Memory B cell (primary cell): Measurements from ENCODE around the gene NUP210L.
"Not testable (repeated sequence)": the region's sequence is repeated elsewhere in the genome, so short reads cannot be mapped to it uniquely, and the experiment has no call there.

ENCODE experiments used
- ATAC-seq: fragments of 150-1000 bp; cut with Tn5 transposase; 2 replicates; pipeline ENCODE4 v1.10.0; 2021; ENCODE audit warnings: low read depth, mild to moderate bottlenecking, moderate library complexity
- DNase-seq, 2 donors: peaks; one replicate each; pipeline ENCODE4 v3.0.0; 2022; ENCODE audit warnings: low spot score in 2 of 2
- H3K27ac Mint-ChIP-seq: one replicate; pipeline ENCODE4 v1.8.0; 2022; ENCODE audit warnings: mild to moderate bottlenecking, moderate library complexity, mixed read lengths
- H3K27me3 Mint-ChIP-seq: one replicate; pipeline ENCODE4 v1.8.0; 2022; ENCODE audit warnings: mixed read lengths
- H3K36me3 Mint-ChIP-seq: one replicate; pipeline ENCODE4 v1.8.0; 2022; ENCODE audit warnings: mild to moderate bottlenecking, mixed read lengths
- H3K4me1 Mint-ChIP-seq: one replicate; pipeline ENCODE4 v1.8.0; 2022; ENCODE audit warnings: mixed read lengths
- H3K4me3 Mint-ChIP-seq: one replicate; pipeline ENCODE4 v1.8.0; 2022; ENCODE audit warnings: mild to moderate bottlenecking, moderate library complexity, mixed read lengths
- H3K9me3 Mint-ChIP-seq: one replicate; pipeline ENCODE4 v1.8.0; 2022; ENCODE audit warnings: mixed read lengths

Gene NUP210L

GRCh38 chr1:154100141-154100540 is 54.7 kb downstream of the NUP210L start:
- H3K4me1 Mint-ChIP-seq, H3K27me3 Mint-ChIP-seq, ATAC-seq, H3K36me3 Mint-ChIP-seq, H3K4me3 Mint-ChIP-seq, DNase-seq, H3K27ac Mint-ChIP-seq, H3K9me3 Mint-ChIP-seq: not testable (repeated sequence)

GRCh38 chr1:154097873-154098272 is 57.0 kb downstream of the NUP210L start:
- Mint-ChIP-seq H3K9me3 (no peaks in the 10 kb centered on the region), H3K36me3 (no peaks in the 10 kb centered on the region), H3K4me1 (no peaks in the 10 kb centered on the region), H3K27ac (no peak overlapping the region), H3K4me3 (no peak overlapping the region), H3K27me3 (no peaks in the 10 kb centered on the region)
- DNase-seq, result no peak
- no peak for ATAC-seq

DNA sequence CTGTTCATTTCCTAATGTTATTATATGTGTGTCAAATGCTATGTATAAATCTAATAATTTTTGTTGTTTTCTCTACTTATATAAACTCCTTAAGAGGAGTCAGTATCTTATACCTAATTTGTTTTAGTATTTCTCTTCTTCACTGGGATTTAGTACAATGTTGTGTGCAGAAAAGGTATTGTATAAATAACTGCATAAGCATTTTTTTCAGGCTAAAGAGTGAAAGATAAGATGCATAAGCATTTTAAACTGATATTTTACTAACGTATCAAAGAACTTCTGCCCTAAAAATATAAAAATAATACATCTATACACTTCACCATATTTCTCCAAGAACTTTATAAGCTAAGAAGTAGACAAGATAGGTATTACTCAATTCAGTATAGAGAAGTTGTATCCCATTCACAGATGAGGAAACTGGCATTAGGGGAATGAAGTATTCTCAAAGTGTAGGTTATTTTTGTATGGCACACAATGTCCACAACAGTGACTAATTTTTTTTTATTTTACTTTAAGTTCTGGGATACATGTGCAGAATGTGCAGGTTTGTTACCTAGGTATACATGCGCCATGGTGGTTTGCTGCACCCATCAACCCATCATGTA is 59.3 kb downstream of the NUP210L start:
- DNase-seq (no peak), ATAC-seq (no peak)
- no peaks in the 10 kb centered on the region for H3K36me3 Mint-ChIP-seq
- no peaks in the 10 kb centered on the region for H3K4me1 Mint-ChIP-seq
- no peak overlapping the region for H3K4me3 Mint-ChIP-seq
- H3K27me3 Mint-ChIP-seq, result no peaks in the 10 kb centered on the region
- H3K27ac Mint-ChIP-seq, result no peak overlapping the region
- no peaks in the 10 kb centered on the region for H3K9me3 Mint-ChIP-seq

GRCh38 chr1:154094411-154094810 is 60.5 kb downstream of the NUP210L start:
- no peak for ATAC-seq
- no peaks in the 10 kb centered on the region for H3K4me1 Mint-ChIP-seq
- DNase-seq, result no peak
- no peaks in the 10 kb centered on the region for H3K27me3 Mint-ChIP-seq
- H3K36me3 Mint-ChIP-seq, result no peaks in the 10 kb centered on the region
- no peaks in the 10 kb centered on the region for H3K9me3 Mint-ChIP-seq
- no peak overlapping the region for H3K4me3 Mint-ChIP-seq
- no peak overlapping the region for H3K27ac Mint-ChIP-seq

DNA sequence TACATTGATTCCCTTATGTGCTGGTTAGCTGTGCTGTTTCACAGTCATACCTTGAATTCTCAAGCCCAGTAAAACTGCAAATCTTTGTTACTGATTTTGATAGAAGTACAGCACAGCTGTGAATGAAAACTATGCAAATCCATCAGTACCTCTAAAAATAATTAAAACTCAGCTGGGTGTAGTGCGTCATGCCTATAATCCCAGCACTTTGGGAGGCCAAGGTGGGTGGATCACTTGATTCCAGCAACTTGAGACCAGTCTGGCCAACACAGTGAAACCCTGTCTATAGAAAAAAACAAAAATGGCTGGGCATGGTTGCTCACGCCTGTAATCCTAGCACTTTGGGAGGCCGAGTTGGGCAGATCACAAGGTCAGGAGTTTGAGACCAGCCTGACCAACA is 61.2 kb downstream of the NUP210L start:
- no peaks in the 10 kb centered on the region for H3K36me3 Mint-ChIP-seq
- DNase-seq, result no peak
- H3K9me3 Mint-ChIP-seq, result no peaks in the 10 kb centered on the region
- no peaks in the 10 kb centered on the region for H3K27me3 Mint-ChIP-seq
- H3K4me3 Mint-ChIP-seq, result no peak overlapping the region
- no peaks in the 10 kb centered on the region for H3K4me1 Mint-ChIP-seq
- H3K27ac Mint-ChIP-seq, result no peak overlapping the region
- no peak for ATAC-seq

GRCh38 chr1:154091706-154092105 is 63.2 kb downstream of the NUP210L start:
- H3K4me3 Mint-ChIP-seq, result no peak overlapping the region
- H3K36me3 Mint-ChIP-seq, result no peaks in the 10 kb centered on the region
- H3K27ac Mint-ChIP-seq, result no peak overlapping the region
- no peaks in the 10 kb centered on the region for H3K9me3 Mint-ChIP-seq
- no peaks in the 10 kb centered on the region for H3K27me3 Mint-ChIP-seq
- no peak for DNase-seq
- ATAC-seq, result no peak
- no peaks in the 10 kb centered on the region for H3K4me1 Mint-ChIP-seq

- Mint-ChIP-seq H3K27ac (no peak overlapping the region), H3K4me3 (no peak overlapping the region), H3K36me3 (peaks cover 3% of the 10 kb centered on the region), H3K4me1 (no peaks in the 10 kb centered on the region), H3K27me3 (peaks cover 2% of the 10 kb centered on the region), H3K9me3 (no peaks in the 10 kb centered on the region)
- ATAC-seq (no peak), DNase-seq (no peak)
Observed at GRCh38 chr1:154087574-154087973, 67.3 kb downstream of the NUP210L start.

DNA sequence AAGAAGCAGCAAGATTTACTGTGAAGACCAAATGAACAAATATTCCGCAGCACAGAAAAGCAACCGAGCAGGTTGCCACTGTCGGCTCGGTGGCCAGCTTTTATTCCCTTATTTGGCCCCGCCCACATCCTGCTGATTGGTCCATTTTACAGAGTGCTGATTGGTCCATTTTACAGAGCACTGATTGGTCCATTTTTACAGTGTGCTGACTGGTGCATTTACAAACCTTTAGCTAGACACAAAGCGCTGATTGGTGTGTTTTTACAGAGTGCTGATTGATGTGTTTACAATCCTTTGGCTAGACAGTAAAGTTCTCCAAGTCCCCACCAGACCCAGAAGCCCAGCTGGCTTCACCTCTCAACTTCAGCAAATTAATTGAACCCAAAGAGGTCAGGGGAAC is 71.8 kb downstream of the NUP210L start:
- H3K4me1 Mint-ChIP-seq, H3K27ac Mint-ChIP-seq, H3K36me3 Mint-ChIP-seq, H3K27me3 Mint-ChIP-seq, ATAC-seq, H3K4me3 Mint-ChIP-seq, H3K9me3 Mint-ChIP-seq, DNase-seq: not testable (repeated sequence)

DNA sequence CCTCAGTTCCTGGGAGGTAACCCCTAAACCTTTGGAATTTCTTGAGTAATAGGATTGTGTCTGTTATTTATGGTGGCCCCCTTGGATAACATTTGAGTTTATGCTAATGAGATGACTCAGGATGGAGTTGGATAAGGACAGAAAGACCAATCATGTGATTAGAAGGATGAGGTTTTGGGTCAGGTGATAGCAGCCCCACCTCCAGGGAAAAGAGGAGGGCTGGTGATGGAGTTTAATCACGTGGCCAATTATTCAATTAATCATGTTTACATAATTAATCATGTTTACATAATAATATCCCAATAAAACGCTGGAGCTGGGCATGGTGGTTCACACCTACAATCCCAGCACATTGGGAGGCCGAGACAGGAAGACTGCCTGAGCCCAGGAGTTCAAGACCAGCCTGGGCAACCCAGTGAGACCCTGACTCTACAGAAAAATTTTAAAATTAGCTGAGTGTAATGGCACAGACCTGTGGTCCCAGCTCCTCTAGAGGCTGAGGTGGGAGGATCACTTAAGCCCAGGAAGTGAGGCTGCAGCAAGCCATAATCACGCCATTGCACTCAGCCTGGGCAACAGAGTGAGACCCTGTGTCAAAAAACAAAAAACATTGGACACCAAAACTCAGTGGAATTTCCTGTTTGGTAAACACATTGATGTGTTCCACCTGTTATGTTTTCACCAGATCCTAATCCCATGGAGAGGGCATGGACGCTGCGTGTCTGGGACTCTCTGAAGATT is 73.3 kb downstream of the NUP210L start:
- no peak for ATAC-seq
- H3K27ac Mint-ChIP-seq, result no peak overlapping the region
- peaks cover 5% of the 10 kb centered on the region for H3K36me3 Mint-ChIP-seq
- H3K27me3 Mint-ChIP-seq, result peaks cover 7% of the 10 kb centered on the region
- H3K9me3 Mint-ChIP-seq, result peaks cover 3% of the 10 kb centered on the region
- DNase-seq, result no peak
- H3K4me3 Mint-ChIP-seq, result no peak overlapping the region
- H3K4me1 Mint-ChIP-seq, result no peaks in the 10 kb centered on the region

DNA sequence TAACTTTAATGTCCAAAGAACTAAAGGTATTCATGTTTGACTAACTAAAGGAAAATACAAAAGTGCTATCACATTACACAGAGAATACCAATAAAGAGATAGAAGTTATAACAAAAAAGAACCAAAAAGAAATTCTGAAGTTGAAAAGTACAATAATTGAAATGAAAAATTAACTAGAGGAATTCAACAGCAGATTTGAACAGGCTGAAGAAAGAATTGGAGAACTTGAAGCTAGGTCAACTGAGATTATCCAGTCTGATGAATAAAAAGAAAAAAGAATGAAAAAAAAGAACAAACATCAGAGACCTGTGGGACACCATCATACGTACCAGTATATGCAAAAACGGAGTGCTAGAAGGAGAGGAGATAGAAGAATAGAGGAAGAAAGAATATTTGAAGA is 78.5 kb downstream of the NUP210L start:
- Mint-ChIP-seq H3K36me3 (peaks cover 6% of the 10 kb centered on the region), H3K4me1 (no peaks in the 10 kb centered on the region), H3K27ac (no peak overlapping the region), H3K4me3 (no peak overlapping the region), H3K27me3 (peaks cover 11% of the 10 kb centered on the region), H3K9me3 (peaks cover 8% of the 10 kb centered on the region)
- no peak for ATAC-seq
- no peak for DNase-seq

DNA sequence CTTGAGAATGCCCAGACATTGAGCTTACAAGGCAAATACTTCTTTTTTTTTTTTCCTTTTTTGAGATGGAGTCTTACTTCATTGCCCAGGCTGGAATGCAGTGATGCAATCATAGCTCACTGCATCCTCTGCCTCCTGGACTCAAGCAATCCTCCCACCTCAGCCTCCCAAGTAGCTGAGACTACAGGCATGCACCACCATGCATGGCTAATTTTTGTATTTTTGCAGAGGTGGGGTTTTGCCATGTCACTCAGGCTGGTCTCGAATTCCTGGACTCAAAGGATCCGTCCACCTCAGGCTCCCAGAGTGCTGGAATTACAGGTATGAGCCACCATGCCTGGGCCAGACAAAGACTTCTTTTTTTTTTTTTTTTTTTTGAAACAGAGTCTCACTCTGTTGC is 79.1 kb downstream of the NUP210L start:
- H3K4me3 Mint-ChIP-seq, result no peak overlapping the region
- H3K27ac Mint-ChIP-seq, result no peak overlapping the region
- no peaks in the 10 kb centered on the region for H3K4me1 Mint-ChIP-seq
- DNase-seq (no peak), ATAC-seq (no peak)
- H3K9me3 Mint-ChIP-seq, result peaks cover 8% of the 10 kb centered on the region
- H3K36me3 Mint-ChIP-seq, result peaks cover 6% of the 10 kb centered on the region
- peaks cover 9% of the 10 kb centered on the region for H3K27me3 Mint-ChIP-seq

- DNase-seq (no peak), ATAC-seq (no peak)
- Mint-ChIP-seq H3K27me3 (peaks cover 8% of the 10 kb centered on the region), H3K4me1 (no peaks in the 10 kb centered on the region), H3K27ac (no peak overlapping the region), H3K36me3 (no peaks in the 10 kb centered on the region), H3K9me3 (no peaks in the 10 kb centered on the region), H3K4me3 (no peak overlapping the region)
Observed at GRCh38 chr1:154062309-154062708, 92.6 kb downstream of the NUP210L start.

DNA sequence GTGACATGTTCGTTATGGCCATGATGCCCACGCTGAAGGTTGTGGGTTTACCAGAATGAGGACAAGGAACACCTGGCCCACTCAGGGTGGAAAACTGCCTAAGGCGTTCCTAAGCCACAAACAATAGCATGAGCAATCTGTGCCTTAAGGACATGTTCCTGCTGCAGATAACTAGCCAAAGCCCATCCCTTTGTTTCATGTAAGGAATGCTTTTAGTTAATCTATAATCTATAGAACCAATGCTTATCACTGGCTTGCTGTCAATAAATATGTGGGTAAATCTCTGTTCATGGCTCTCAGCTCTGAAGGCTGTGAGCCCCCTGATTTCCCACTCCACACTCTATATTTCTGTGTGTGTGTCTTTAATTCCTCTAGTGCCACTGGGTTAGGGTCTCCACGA is 107.4 kb downstream of the NUP210L start:
- H3K36me3 Mint-ChIP-seq, ATAC-seq, H3K4me1 Mint-ChIP-seq, DNase-seq, H3K4me3 Mint-ChIP-seq, H3K9me3 Mint-ChIP-seq, H3K27ac Mint-ChIP-seq: not testable (repeated sequence)
- peaks cover 11% of the 10 kb centered on the region for H3K27me3 Mint-ChIP-seq

DNA sequence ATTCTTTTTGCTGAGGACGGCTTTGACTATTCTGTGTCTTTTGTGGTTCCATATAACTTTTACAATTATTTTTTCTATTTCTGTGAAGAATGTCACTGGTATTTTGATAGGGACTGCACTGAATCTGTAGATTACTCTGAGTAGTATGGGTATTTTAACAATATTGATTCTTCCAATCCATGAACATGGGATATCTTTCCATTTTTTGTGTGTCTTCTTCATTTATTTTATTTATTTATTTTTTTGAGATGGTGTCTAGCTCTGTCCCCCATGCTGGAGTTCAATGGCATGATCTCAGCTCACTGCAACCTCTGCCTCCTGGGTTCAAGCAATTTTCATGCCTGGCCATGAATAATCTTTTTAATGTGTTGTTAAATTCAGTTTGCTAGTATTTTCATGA is 121.2 kb downstream of the NUP210L start:
- not testable (repeated sequence) for H3K27me3 Mint-ChIP-seq, H3K27ac Mint-ChIP-seq, H3K4me1 Mint-ChIP-seq, DNase-seq, H3K4me3 Mint-ChIP-seq, H3K36me3 Mint-ChIP-seq, H3K9me3 Mint-ChIP-seq, ATAC-seq

DNA sequence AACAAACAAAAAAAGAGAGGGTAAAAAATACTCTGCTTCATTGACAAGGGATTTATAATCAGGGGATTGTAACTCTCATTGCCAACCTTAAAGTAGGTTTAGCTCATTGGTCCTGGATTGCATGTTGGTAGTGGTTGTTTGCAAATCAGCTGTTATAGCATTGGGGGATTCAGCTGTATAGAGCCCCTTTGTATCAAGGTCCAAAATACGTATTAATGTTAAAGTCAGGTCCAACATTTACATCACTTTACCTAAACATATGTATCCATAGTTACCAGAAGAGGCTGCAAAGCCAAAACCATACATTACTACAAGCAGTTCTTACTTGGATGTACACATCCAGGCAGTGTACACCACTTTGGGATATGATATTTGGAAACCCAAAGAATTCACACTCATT is 134.9 kb downstream of the NUP210L start:
- no peak for ATAC-seq

More for the DNA sequence above, 134.9 kb downstream of the NUP210L start:
- H3K36me3 Mint-ChIP-seq, result no peaks in the 10 kb centered on the region
- H3K9me3 Mint-ChIP-seq, result no peaks in the 10 kb centered on the region
- H3K27ac Mint-ChIP-seq, result no peak overlapping the region
- no peaks in the 10 kb centered on the region for H3K4me1 Mint-ChIP-seq
- no peak for DNase-seq
- no peak overlapping the region for H3K4me3 Mint-ChIP-seq
- no peaks in the 10 kb centered on the region for H3K27me3 Mint-ChIP-seq
